Tibial nerve (tissue), 4 donors: ENCODE results near the gene BRI3.

Experiments
- CTCF ChIP-seq, 5 experiments: fragments of 200-600 bp in 3 of 5; fragments of 450-650 bp in 2 of 5; sonication (generic) in 3 of 5; IDR thresholded peaks; one replicate each; pipeline ENCODE4 v1.5.1; 2016 to 2019; ENCODE audit warnings: antibody characterized with exemption in 5 of 5, mild to moderate bottlenecking in 3 of 5, moderate library complexity in 2 of 5
- EP300 ChIP-seq, 2 donors: sonication (generic); formaldehyde crosslinking; IDR thresholded peaks; one replicate each; pipeline ENCODE4 v1.6.1; 2017; ENCODE audit warnings: antibody characterized with exemption in 2 of 2, mild to moderate bottlenecking in 1 of 2
- POLR2A ChIP-seq, 2 donors: fragments of 450-650 bp; IDR thresholded peaks; one replicate each; pipeline ENCODE4 v1.6.1; 2017; ENCODE audit warnings: antibody characterized with exemption in 2 of 2, mild to moderate bottlenecking in 2 of 2, moderate library complexity in 2 of 2

GRCh38 chr7:98286701-98287485 lies 5.4 kb downstream of the BRI3 start:
- no peak for TF ChIP-seq CTCF (IDR thresholded peaks at IDR 0.05)
- TF ChIP-seq EP300 (IDR thresholded peaks at IDR 0.05) = no peak
- TF ChIP-seq POLR2A (IDR thresholded peaks at IDR 0.05) = no peak
